Hepatocyte (in vitro differentiated cells): ENCODE measurements around the gene CHST8.

ENCODE experiments used
- EZH2phosphoT487 ChIP-seq: fragments of 200-600 bp; sonication (generic); IDR thresholded peaks from one replicate; pipeline ENCODE4 v1.6.1; 2018; ENCODE audit warnings: antibody characterized with exemption, mild to moderate bottlenecking, low read depth, moderate library complexity; ENCODE audit not compliant: unreplicated experiment, severe bottlenecking
- TF ChIP-seq, protein P1 (sequence below): fragments of 200-600 bp; sonication (generic); IDR thresholded peaks from 2 replicates; pipeline ENCODE4 v1.5.1; 2016; ENCODE audit warnings: antibody characterized with exemption, mild to moderate bottlenecking; ENCODE audit not compliant: poor library complexity

DNA sequence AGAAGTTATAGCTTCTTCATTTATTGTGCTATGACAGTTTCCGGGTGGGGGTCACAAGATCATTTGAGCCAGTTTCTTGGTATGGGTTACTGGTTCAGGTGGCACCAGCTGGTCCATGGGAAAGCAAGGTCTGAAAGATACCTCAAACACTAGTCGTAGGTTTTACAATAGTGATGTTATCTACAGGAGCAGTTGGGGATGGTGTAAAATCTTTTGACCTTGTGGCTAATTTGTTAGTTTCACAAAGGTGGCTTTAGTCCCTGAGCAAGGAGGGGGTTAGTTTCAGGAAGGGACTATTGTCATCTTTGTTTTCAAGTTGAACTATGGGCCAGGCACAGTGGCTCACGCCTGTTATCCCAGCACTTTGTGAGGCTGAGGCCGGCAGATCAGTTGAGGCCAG is 24.6 kb downstream of the CHST8 start:
- TF ChIP-seq, protein P1, sequence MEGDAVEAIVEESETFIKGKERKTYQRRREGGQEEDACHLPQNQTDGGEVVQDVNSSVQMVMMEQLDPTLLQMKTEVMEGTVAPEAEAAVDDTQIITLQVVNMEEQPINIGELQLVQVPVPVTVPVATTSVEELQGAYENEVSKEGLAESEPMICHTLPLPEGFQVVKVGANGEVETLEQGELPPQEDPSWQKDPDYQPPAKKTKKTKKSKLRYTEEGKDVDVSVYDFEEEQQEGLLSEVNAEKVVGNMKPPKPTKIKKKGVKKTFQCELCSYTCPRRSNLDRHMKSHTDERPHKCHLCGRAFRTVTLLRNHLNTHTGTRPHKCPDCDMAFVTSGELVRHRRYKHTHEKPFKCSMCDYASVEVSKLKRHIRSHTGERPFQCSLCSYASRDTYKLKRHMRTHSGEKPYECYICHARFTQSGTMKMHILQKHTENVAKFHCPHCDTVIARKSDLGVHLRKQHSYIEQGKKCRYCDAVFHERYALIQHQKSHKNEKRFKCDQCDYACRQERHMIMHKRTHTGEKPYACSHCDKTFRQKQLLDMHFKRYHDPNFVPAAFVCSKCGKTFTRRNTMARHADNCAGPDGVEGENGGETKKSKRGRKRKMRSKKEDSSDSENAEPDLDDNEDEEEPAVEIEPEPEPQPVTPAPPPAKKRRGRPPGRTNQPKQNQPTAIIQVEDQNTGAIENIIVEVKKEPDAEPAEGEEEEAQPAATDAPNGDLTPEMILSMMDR: no peak
- TF ChIP-seq EZH2phosphoT487: no peak
